H1 (cell line): ENCODE results near the gene PRR3. TPM values are rescaled to one million over a fixed set of nuclear protein-coding genes. Genes with fewer than 3 reads are reported as not detected.
A peak's percentile ranks its signal among the peaks of the same experiment; 100 is the strongest.

Experiments used
- CTCF ChIA-PET: fragments of 300-600 bp; sonication (Branson Sonifier 250); formaldehyde crosslinking; loops from one replicate; lab custom pipeline; 2021; ENCODE audit not compliant: partially characterized antibody; lab: Charles Lee
- POLR2A ChIA-PET: fragments of 300-600 bp; sonication (Branson Sonifier 250); formaldehyde crosslinking; loops from one replicate; lab custom pipeline; 2021; ENCODE audit warnings: inconsistent platforms; ENCODE audit not compliant: partially characterized antibody; lab: Charles Lee
- DNase-seq, 2 experiments: peaks; one replicate each; pipeline versions ENCODE4 v3.0.0 to v3.0.0-alpha.2; 2010 to 2022; ENCODE audit warnings: low spot score in 2 of 2, low read depth in 1 of 2, mixed read lengths in 1 of 2
- FAIRE-seq: peaks from 2 replicates; lab custom pipeline; 2011; peaks lifted over from hg19 to GRCh38; lab: Jason Lieb, UNC
- H2AFZ ChIP-seq: 2 replicates; pipeline ENCODE4 v1.8.1; 2012; ENCODE audit warnings: low read length, inconsistent platforms
- H2AK5ac ChIP-seq: 2 replicates; pipeline ENCODE4 v1.6.1; 2013; ENCODE audit warnings: low read depth, low read length
- H2BK120ac ChIP-seq: replicated peaks from 2 replicates; pipeline ENCODE3; 2013; ENCODE audit warnings: low read depth, low read length, inconsistent platforms
- H2BK12ac ChIP-seq: 2 replicates; pipeline ENCODE4 v1.6.1; 2013; ENCODE audit warnings: low read depth, low read length
- H2BK15ac ChIP-seq: 2 replicates; pipeline ENCODE4 v1.6.1; 2013; ENCODE audit warnings: low read length
- H2BK20ac ChIP-seq: 2 replicates; pipeline ENCODE4 v1.6.1; 2013; ENCODE audit warnings: low read length
- H2BK5ac ChIP-seq: 2 replicates; pipeline ENCODE4 v1.6.1; 2013; ENCODE audit warnings: low read depth, low read length
- H3K14ac ChIP-seq: 2 replicates; pipeline ENCODE4 v1.6.1; 2013; ENCODE audit warnings: inconsistent platforms; ENCODE audit not compliant: insufficient read length
- H3K18ac ChIP-seq: 2 replicates; pipeline ENCODE4 v1.6.1; 2013; ENCODE audit warnings: low read length; ENCODE audit errors: extremely low read depth
- H3K23ac ChIP-seq: 2 replicates; pipeline ENCODE4 v1.6.1; 2013; ENCODE audit warnings: inconsistent platforms; ENCODE audit not compliant: insufficient read length
- H3K23me2 ChIP-seq: 2 replicates; pipeline ENCODE4 v1.6.1; 2013; ENCODE audit warnings: low read depth, low read length
- H3K27ac ChIP-seq: 2 replicates; pipeline ENCODE4 v1.6.1; 2011; ENCODE audit warnings: low read depth, low read length, inconsistent platforms
- H3K27me3 ChIP-seq, 4 experiments: replicated peaks in 1 of 4; 1 replicate in 1 of 4; 2 replicates in 3 of 4; pipeline versions ENCODE4 v1.6.1 to v1.8.1; 2011 to 2013; ENCODE audit warnings: low read length in 3 of 4, mild to moderate bottlenecking in 3 of 4, inconsistent platforms in 2 of 4, mixed read lengths in 2 of 4, moderate library complexity in 1 of 4; ENCODE audit not compliant: control insufficient read depth in 3 of 4, insufficient read depth in 3 of 4; ENCODE audit errors: extremely low read depth in 1 of 4
- H3K36me3 ChIP-seq, 4 experiments: 2 replicates each; pipeline versions ENCODE4 v1.6.1 to v1.8.1; 2011 to 2013; ENCODE audit warnings: mild to moderate bottlenecking in 4 of 4, low read length in 3 of 4, moderate library complexity in 2 of 4, control low read depth in 1 of 4, inconsistent platforms in 1 of 4; ENCODE audit not compliant: insufficient read depth in 4 of 4, control insufficient read depth in 2 of 4
- H3K4ac ChIP-seq: replicated peaks from 2 replicates; pipeline ENCODE3; 2013; ENCODE audit warnings: low read length, low read depth, mixed read lengths, inconsistent platforms; ENCODE audit not compliant: insufficient read length
- H3K4me1 ChIP-seq, 4 experiments: replicated peaks in 1 of 4; 1 replicate in 1 of 4; 2 replicates in 3 of 4; pipeline versions ENCODE4 v1.6.1 to v1.8.1; 2011 to 2013; ENCODE audit warnings: low read length in 3 of 4, inconsistent platforms in 2 of 4, mixed read lengths in 1 of 4; ENCODE audit not compliant: insufficient read depth in 4 of 4, control insufficient read depth in 3 of 4
- H3K4me2 ChIP-seq, 2 experiments: 2 replicates each; pipeline versions ENCODE4 v1.6.1 to v1.8.1; 2011 to 2013; ENCODE audit warnings: low read depth in 2 of 2, low read length in 2 of 2, control low read depth in 1 of 2, inconsistent platforms in 1 of 2, mild to moderate bottlenecking in 1 of 2; ENCODE audit not compliant: insufficient read depth in 1 of 2
- H3K4me3 ChIP-seq, 4 experiments: fragments of 200-600, 300-600 bp in 1 of 4; sonication (generic), shearing (Covaris generic), sonication (Bioruptor Twin) in 1 of 4; 2 replicates each; pipeline versions ENCODE4 v1.5.1 to v1.8.1; 2011 to 2016; ENCODE audit warnings: low read length in 4 of 4, low read depth in 3 of 4, control low read depth in 2 of 4, inconsistent platforms in 2 of 4, mild to moderate bottlenecking in 2 of 4, mixed read lengths in 1 of 4, moderate library complexity in 1 of 4; ENCODE audit not compliant: insufficient read depth in 2 of 4; ENCODE audit errors: extremely low read depth in 1 of 4
- H3K56ac ChIP-seq: replicated peaks from 2 replicates; pipeline ENCODE3; 2013; ENCODE audit warnings: low read depth, mild to moderate bottlenecking, mixed read lengths, low read length, inconsistent platforms; ENCODE audit not compliant: insufficient read length
- H3K79me1 ChIP-seq: 2 replicates; pipeline ENCODE4 v1.6.1; 2013; ENCODE audit warnings: low read depth, low read length, control low read depth
- H3K79me2 ChIP-seq, 2 experiments: 2 replicates each; pipeline versions ENCODE4 v1.6.1 to v1.8.1; 2012 to 2013; ENCODE audit warnings: low read length in 2 of 2, mild to moderate bottlenecking in 2 of 2, inconsistent platforms in 1 of 2; ENCODE audit not compliant: insufficient read depth in 2 of 2, control insufficient read depth in 1 of 2
- H3K9ac ChIP-seq, 4 experiments: replicated peaks in 1 of 4; 1 replicate in 1 of 4; 2 replicates in 3 of 4; pipeline versions ENCODE4 v1.6.1 to v1.8.1; 2011 to 2013; ENCODE audit warnings: low read depth in 3 of 4, low read length in 3 of 4, control low read depth in 2 of 4, mild to moderate bottlenecking in 2 of 4, moderate library complexity in 2 of 4, inconsistent platforms in 1 of 4; ENCODE audit errors: extremely low read depth in 1 of 4
- H3K9me3 ChIP-seq, 2 experiments: 2 replicates each; pipeline versions ENCODE4 v1.6.1 to v1.8.1; 2012 to 2013; ENCODE audit warnings: mild to moderate bottlenecking in 2 of 2, moderate library complexity in 2 of 2, control low read depth in 1 of 2, inconsistent platforms in 1 of 2, low read depth in 1 of 2, low read length in 1 of 2, mixed read lengths in 1 of 2; ENCODE audit not compliant: insufficient read depth in 2 of 2
- H4K20me1 ChIP-seq, 2 experiments: replicated peaks in 1 of 2; 2 replicates each; pipeline versions ENCODE3 to v1.8.1; 2011 to 2013; ENCODE audit warnings: inconsistent platforms in 2 of 2, low read length in 2 of 2, mild to moderate bottlenecking in 1 of 2; ENCODE audit not compliant: insufficient read depth in 2 of 2, control insufficient read depth in 1 of 2
- H4K5ac ChIP-seq: 2 replicates; pipeline ENCODE4 v1.6.1; 2013; ENCODE audit warnings: low read length, low read depth, mixed read lengths, inconsistent platforms; ENCODE audit not compliant: insufficient read length
- H4K8ac ChIP-seq: 2 replicates; pipeline ENCODE4 v1.8.0; 2013; ENCODE audit warnings: mild to moderate bottlenecking, moderate library complexity, low read length, inconsistent platforms; ENCODE audit not compliant: insufficient read depth; ENCODE audit errors: extremely low read depth
- H4K91ac ChIP-seq: replicated peaks from 2 replicates; pipeline ENCODE3; 2013; ENCODE audit warnings: low read length, mixed read lengths, inconsistent platforms; ENCODE audit not compliant: insufficient read length
- POLR2A ChIP-seq, 2 experiments: IDR thresholded peaks; 1 replicate in 1 of 2; 2 replicates in 1 of 2; pipeline ENCODE4 v1.6.1; 2011; ENCODE audit warnings: low read depth in 2 of 2, low read length in 2 of 2, mild to moderate bottlenecking in 2 of 2; ENCODE audit errors: control extremely low read depth in 1 of 2
- SUZ12 ChIP-seq: fragments of 200-600 bp; sonication (generic); IDR thresholded peaks from 2 replicates; pipeline ENCODE4 v1.6.1; 2012; ENCODE audit warnings: mild to moderate bottlenecking, inconsistent platforms, low read length, moderate library complexity, mixed read lengths
- WGBS, 2 experiments: shearing (Covaris generic) in 1 of 2; methylation state at CpG; one replicate each; pipeline versions ENCODE4 v1.1.6 to v1.1.7; 2013 to 2015; ENCODE audit warnings: low lambda C conversion rate in 2 of 2, mixed read lengths in 2 of 2, inconsistent platforms in 1 of 2, low coverage in 1 of 2, missing lambda C conversion rate in 1 of 2; ENCODE audit not compliant: insufficient replicate concordance in 2 of 2, insufficient coverage in 1 of 2, insufficient read length in 1 of 2; ENCODE audit errors: extremely low coverage in 1 of 2, missing lambda C conversion rate in 1 of 2; 5-methylcytosine and 5-hydroxymethylcytosine counted together
- polyA plus RNA-seq, 7 experiments: library from polyadenylated mRNA; depleted of rRNA in 3 of 7; stranded (reverse) in 5 of 7; unstranded in 2 of 7; fragments of >200 nt in 5 of 7; fragments of 200-250 nt in 2 of 7; gene quantifications; 1 replicate in 5 of 7; 2 replicates in 1 of 7; 4 replicates in 1 of 7; pipeline versions ENCODE4 v1.2.1 to v1.2.3, GENCODE V29; 2011 to 2013; ENCODE audit warnings: missing spikeins in 2 of 7, mixed read lengths in 2 of 7
- total RNA-seq: library from RNA; stranded (reverse); fragmentation: NEBNext Ultra II Directional; extraction: Animal tissue kit (Norgen Biotek cat#: 25700); gene quantifications from 2 replicates; pipeline ENCODE4 v1.2.1, GENCODE V29; 2021

PRR3 gene
- total and polyA plus RNA-seq, 2 of the 8 experiments (the other 6 are each of a cell fraction or from before 2014, with no cell fraction given), result 10.5 to 24.2 TPM

GRCh38 chr6:30612213-30612612 is 55.1 kb downstream of the PRR3 start:
- CTCF ChIA-PET, result interaction anchor here (0.8 to 2.4 kb wide), 8 partner anchors 13 to 130 kb away, joined by 3 to 17 read pairs (median 6); partner anchors contain the start of genes ATAT1 and DHX16
- Histone ChIP-seq H3K9me3 (no peaks in the 10 kb centered on the region), H2AFZ (no peak overlapping the region), H3K14ac (no peak overlapping the region), H4K20me1 (peaks cover 4 to 6% of the 10 kb centered on the region in 2 experiments), H3K36me3 (peaks cover 18 to 68% (median 36%) of the 10 kb centered on the region in 4 experiments), H4K91ac (no peak overlapping the region), H2AK5ac (no peak overlapping the region), H3K79me1 (peaks cover 8% of the 10 kb centered on the region; the same call in 1 of the 2 replicates), H2BK5ac (no peak overlapping the region), H3K9ac (no peak overlapping the region), H3K27ac (no peak overlapping the region), H3K79me2 (peaks cover 4 to 60% of the 10 kb centered on the region in 2 experiments; a peak in 3 of 4 replicates), H3K4ac (no peak overlapping the region), H3K23me2 (peaks cover 10% of the 10 kb centered on the region), H2BK120ac (no peak overlapping the region), H3K4me2 (no peak overlapping the region; a peak in 1 of 4 replicates), H3K18ac (no peak overlapping the region), H3K56ac (no peak overlapping the region), H3K4me1 (peaks cover 0 to 6% (median 3%) of the 10 kb centered on the region in 4 experiments; a peak in 4 of 7 replicates), H3K27me3 (no peaks in the 10 kb centered on the region), H4K8ac (no peak overlapping the region), H2BK12ac (no peak overlapping the region), H2BK20ac (no peak overlapping the region), H2BK15ac (no peak overlapping the region), H3K23ac (no peak overlapping the region), H3K4me3 (no peak overlapping the region), H4K5ac (no peak overlapping the region)
- no peak for DNase-seq
- FAIRE-seq, result no peak
- POLR2A ChIA-PET, result interaction anchor here (1.1 to 4.8 kb wide), 20 partner anchors 16 to 132 kb away, joined by 3 to 443 read pairs (median 7); partner anchors contain the start of genes ABCF1, ATAT1, C6orf136 and GNL1
- TF ChIP-seq POLR2A (IDR thresholded peaks at IDR 0.05; ENCODE audit: control extremely low read depth in 1 of 2, low read depth in 2 of 2, low read length in 2 of 2) (peak in 1 of 2 experiments; percentile 12; a peak in 1 of 3 replicates), SUZ12 (no peak)
- 88% methylated on average over 1 of the region's 1 CpG; no CpG with 5 or more reads in 1 of the 2 experiments for WGBS, 2 experiments
